Activated CD4-positive, CD25-positive, alpha-beta regulatory T cell treated with anti-CD3 and anti-CD28 coated beads, Interleukin-2, amount 50 U/mL, for 16 hours (primary cell): ENCODE measurements around the gene SMPX.

ENCODE experiments used
- DNase-seq: peaks from one replicate; pipeline ENCODE4 v3.0.0-alpha.2; 2020; ENCODE audit warnings: low read depth, low spot score

The SMPX gene

DNA sequence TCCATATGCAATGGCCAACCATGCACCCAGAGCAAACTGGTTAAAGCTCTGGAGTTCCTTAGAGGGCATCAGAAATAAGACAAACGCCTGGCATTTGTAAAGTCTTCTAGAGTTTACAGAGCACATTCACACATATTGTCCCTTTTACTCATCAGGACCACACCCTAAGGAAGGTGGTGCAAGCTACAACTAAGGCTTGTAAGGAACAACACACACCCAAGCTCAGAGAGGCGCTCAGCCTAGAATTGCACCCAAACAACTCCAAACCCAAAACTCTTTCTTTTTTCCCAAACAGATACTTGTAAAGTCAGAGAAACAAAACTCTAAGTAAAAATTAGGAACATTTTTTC lies 46.1 kb downstream of the SMPX start:
- DNase-seq: no peak

GRCh38 chrX:21711129-21711847 lies 46.6 kb downstream of the SMPX start:
- no peak for DNase-seq

- no peak for DNase-seq
These were observed 49.8 kb downstream of the SMPX start for GRCh38 chrX:21708116-21708515.

GRCh38 chrX:21705225-21705624 lies 52.7 kb downstream of the SMPX start:
- DNase-seq: no peak

DNA sequence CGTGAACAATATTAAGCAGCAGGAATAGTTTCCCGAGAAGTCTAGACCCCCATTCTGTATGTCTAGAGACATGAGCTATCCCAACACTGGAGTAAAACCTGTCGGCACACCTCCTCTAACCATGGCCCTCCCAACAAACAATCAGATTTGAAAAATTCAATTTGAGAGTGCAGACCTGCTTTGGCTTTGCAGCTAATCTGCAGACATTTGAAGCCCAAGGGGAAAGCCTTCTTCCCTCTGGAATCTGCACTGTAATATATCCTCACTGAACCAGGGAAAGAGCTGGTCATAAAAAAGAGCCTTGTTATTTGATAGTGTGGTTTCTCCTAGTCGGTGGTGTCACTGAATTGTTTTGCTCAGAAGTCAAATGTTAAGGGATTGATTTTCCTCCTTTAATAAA lies 55.2 kb downstream of the SMPX start:
- DNase-seq: no peak

DNA sequence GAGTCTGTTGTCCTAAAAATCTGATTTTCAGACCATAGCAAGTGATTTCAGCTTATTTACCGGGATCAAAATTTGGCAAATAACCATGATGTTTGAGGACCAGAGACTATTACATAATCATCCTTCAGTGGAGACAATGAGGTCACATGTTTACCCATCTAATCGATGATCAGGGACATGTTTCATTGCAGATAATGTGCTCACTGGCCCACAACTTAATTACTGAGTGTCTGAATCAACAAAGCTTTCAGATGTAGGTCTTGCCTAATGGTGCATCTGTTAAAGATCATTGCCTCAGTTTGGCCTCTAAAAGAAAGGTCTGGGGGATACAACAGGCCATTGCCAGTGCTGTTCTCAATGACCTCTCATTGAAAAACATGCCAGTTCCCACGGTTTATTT lies 56.9 kb downstream of the SMPX start:
- DNase-seq: no peak

GRCh38 chrX:21700275-21700674 lies 57.6 kb downstream of the SMPX start:
- no peak for DNase-seq

GRCh38 chrX:21699136-21699535 lies 58.8 kb downstream of the SMPX start:
- no peak for DNase-seq

DNA sequence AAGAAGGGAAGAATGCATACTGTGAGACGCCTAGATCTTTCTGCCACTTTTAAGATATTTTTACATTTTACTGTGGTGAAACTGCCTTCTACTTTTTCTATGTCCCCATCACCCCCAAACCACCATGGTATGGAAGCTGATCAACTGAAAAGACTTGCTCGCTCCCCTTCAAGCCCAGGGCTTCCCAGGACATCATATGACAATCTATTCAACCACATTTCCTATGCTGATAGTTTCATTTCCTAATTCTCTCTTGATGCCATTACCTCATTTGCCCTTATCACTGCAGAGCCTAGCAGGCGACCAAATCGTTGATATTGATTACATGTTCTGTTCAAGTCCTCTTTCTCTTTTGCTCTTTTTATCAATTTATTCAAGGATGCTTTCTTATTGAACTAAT lies 59.6 kb downstream of the SMPX start:
- no peak for DNase-seq

DNA sequence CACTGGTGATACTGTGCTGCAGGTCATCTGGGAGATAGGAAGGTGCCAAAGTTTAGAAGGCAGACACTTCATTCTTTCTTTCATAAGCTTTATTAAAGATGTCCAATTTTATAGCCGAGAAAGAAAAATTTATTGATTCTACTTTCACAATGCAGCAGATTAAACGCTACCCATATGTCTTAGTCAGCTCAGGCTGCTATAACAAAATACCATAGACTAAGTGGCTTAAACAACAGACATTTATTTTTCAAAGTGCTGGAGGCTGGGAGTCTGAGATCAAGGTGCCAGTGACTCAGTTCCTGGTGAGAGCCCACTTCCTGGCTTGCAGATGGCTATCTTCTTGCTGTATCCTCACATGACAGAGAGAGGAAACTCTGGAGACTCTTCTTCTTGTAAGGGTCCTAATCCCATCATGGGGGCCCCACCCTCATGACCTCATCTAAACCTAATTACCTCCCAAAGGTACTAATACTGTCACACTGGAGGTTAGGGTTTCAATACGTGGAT lies 66.4 kb downstream of the SMPX start:
- DNase-seq: no peak

DNA sequence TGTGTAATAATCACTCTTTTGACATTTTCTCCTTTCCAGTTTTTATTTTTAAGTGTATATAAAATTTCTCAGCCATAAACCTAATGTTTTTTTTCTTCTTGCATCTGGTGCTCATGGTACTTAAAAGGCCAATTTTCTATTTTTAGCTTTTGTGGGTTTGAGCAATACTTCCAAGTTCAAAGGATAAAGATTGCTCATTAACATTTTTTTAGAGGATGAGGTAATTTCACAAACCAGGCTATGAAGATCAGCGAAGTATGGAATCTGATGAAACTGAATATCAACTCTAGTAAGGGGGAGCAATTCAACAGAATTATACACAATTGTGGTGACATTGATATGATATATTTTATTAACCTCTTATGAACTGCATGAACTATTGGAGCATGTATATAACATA lies 74.0 kb downstream of the SMPX start:
- DNase-seq: no peak

DNA sequence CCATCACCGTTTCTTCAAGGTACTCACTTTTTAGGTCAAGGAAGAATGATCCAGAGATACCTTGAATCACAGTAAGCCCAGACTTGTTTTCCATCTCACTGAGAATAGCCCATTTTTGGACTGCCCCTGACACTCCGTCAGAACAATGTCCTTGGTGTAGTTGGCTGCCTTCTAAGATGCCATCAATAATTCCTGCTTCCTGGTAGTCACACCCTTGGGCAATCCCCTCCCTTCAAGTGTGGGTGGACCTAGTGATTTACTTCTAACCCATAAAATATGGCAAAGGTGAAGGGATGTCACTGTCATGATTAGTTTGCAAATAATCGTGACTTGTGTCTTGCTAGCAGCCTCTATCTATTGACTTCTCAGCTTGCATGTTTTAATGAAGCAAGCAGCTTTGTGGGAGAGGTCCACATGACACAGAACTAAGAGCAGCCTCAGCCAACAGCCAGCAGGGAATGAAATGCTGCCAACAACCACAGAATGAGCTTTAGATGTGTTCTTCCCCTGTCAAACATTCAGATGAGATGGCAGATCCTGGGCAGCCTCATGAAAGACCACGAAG lies 79.8 kb downstream of the SMPX start:
- no peak for DNase-seq

- DNase-seq: no peak
These were observed 82.0 kb downstream of the SMPX start for GRCh38 chrX:21675931-21676330.

DNA sequence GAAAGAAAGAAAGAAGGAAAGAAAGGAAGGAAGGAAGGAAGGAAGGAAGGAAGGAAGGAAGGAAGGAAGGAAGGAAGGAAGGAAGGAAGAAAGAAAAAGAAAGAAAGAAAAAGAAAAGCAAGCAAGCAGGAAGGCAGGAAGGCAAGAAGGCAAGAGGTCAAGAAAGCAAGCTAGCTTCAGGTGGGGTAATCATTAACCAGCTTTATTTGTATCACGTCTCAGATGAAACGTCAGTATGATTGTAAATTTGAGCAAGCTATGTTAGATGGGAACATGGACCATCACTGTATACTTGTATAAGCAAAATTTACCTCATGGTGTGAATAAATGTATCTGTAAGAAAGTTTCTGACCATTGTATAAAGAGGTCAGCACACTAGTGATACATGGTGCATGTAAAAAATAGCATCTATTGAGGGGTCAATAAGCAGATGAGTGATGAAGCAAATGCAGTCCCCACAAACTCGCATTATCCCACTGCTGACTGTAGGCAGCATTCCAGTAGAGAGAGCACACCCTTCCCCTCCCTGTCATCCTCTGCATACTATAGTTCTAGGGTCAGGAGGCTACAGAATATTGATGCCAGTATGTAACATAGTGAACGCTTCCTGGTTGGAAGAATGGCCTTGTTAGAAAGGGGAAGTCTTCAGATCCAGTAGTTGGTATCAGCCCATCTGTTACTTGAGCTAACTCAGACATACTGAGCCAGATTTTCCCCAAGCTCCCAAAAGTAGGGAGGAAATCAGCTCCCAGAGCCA lies 83.3 kb downstream of the SMPX start:
- no peak for DNase-seq

GRCh38 chrX:21666679-21667078 lies 91.2 kb downstream of the SMPX start:
- DNase-seq: no peak

GRCh38 chrX:21666252-21666651 lies 91.7 kb downstream of the SMPX start:
- DNase-seq: no peak

DNA sequence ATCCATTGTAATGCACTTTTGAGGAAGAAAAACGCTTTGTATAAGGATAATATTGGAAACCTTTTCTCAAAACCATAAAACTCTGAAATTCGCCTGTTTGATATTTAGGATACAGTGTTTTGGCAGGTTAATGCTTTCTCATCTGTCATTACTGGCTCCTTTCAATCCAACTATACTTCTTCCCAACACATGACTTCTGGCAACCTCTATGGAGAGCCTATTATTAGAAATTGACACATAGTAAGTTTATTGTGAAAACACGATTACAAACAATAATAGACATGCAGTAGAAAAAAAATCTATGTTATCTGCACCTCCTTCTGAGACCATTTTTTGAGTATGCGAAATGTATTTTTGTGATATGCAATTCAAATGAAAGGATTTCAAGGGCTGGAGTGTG lies 95.2 kb downstream of the SMPX start:
- DNase-seq: no peak

DNA sequence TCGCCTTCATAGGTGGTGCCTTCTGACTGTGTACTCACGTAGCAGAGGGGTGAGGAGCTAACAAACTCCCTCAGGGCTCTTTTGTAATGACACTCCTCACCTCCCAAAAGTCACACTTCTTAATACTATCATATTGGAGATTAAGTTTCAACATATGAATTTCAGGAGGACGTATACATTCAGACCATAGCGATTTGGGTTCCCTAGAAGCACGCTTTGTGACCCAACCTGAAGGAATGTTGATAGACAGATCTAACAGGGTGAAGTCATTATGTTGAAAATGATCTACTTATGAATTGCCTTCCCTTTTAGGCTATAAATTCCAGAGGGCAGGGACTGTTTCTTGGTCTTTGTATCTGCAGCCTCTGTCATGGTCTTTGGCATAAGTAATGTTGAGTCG lies 96.6 kb downstream of the SMPX start:
- DNase-seq: no peak

DNA sequence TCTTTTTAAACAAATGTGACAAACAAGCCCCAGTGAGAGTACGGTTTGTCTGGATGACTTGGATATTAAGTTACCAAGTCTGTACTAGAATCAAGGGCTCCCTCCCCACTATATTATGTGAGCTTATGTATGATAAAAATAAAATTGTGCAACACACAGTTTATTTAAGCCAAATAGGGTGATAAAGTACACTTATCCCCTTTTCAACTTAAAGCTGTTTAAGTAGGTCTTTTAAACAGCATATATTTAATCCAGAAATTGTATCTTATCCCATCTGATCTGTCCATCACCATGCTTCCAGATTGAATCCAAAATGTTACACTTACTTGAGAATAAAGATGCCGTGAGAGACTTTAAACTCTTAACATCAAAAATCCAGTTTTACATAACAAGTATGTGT lies 97.8 kb downstream of the SMPX start:
- no peak for DNase-seq

DNA sequence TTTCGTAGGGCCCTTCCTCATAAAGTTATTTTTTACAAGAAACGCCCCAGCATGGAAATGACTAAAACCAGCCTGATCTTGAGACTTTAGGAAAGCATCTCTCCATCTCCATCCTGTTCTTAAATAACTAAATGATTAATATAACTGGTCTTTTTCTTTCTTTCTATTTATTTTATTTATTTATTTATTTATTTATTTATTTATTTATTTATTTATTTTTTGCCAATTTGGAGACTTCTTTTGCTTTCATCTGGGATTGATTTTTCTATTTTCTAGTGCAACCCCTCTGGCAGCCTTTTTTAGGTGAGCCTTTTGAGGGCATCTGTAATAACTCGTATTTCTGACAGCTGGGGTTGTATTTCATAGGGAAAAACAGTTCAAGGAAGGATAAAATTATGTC lies 98.6 kb downstream of the SMPX start:
- DNase-seq: no peak

GRCh38 chrX:21658746-21659145 lies 99.2 kb downstream of the SMPX start:
- no peak for DNase-seq

DNA sequence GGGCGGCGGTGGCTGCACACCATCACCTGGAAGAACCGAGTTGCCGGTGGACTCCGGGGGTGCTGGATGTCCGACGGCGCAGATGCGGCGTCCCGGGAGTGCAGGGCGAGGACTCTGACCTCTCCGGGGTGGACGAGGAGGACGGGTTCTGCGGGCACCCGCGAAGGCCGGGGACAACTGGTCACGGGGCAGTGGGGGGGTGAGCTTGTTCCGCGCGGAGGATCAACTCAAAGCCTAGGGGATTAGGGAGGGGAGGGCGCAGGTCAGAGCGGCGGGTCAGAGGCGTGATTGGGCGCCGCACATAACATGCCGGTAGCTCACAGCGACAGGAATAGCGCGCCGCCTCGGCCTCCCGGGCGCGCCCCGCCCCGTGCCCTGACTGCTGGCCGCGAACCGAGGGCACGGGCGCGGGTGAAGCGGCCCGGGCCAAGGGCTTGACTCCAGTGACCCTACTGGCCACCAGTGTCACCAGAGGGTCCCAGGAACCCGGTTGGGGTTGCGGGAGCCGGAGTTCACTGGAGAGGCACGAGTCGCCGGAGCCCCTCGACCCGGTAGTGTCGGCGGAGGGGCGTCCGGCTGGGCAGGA lies 99.7 kb downstream of the SMPX start, which contains the start of gene KLHL34:
Gene KLHL34, minus strand, starts transcription at position 179 of the 586 bp plus-strand sequence. CDS start 542 bp downstream, outside the sequence.
- DNase-seq: no peak
